Body of pancreas (tissue), 4 donors: ENCODE results near the gene EGFLAM. TPM values are rescaled to one million over a fixed set of nuclear protein-coding genes. Genes with fewer than 3 reads are reported as not detected.

Experiments used
- ATAC-seq: fragments of 150-250 bp; one replicate; pipeline ENCODE4 v1.9.1; 2016
- DNase-seq, 4 donors: peaks; one replicate each; pipeline ENCODE4 v3.0.0-alpha.2; 2019
- H3K27ac ChIP-seq, 4 donors: fragments of 200-600 bp; sonication (generic); 1 replicate in 3 of 4; 2 replicates in 1 of 4; pipeline versions ENCODE4 v1.5.1 to v1.6.1; 2016 to 2019; ENCODE audit warnings: mild to moderate bottlenecking in 1 of 4, mixed read lengths in 1 of 4, moderate library complexity in 1 of 4
- H3K27me3 ChIP-seq, 2 donors: fragments of 200-600 bp; sonication (generic); one replicate each; pipeline ENCODE4 v1.6.0; 2016; ENCODE audit warnings: mild to moderate bottlenecking in 1 of 2
- H3K36me3 ChIP-seq, 2 donors: fragments of 200-600 bp; sonication (generic); replicated peaks in 1 of 2; 2 replicates each; pipeline ENCODE4 v1.5.1; 2016; ENCODE audit warnings: low read depth in 2 of 2; ENCODE audit not compliant: insufficient read depth in 1 of 2
- H3K4me1 ChIP-seq: fragments of 200-600 bp; sonication (generic); one replicate; pipeline ENCODE4 v1.6.0; 2016
- H3K4me3 ChIP-seq, 2 donors: fragments of 200-600 bp; sonication (generic); 1 replicate in 1 of 2; 2 replicates in 1 of 2; pipeline ENCODE4 v1.5.1; 2016 to 2019
- H3K9me3 ChIP-seq, 3 donors: fragments of 200-600 bp; sonication (generic); 1 replicate in 2 of 3; 2 replicates in 1 of 3; pipeline ENCODE4 v1.5.1; 2016
- POLR2A ChIP-seq, 3 donors: fragments of 450-650 bp; IDR thresholded peaks; one replicate each; pipeline ENCODE4 v1.6.1; 2016; ENCODE audit warnings: antibody characterized with exemption in 3 of 3, mild to moderate bottlenecking in 2 of 3
- WGBS, 2 donors: methylation state at CpG; one replicate each; pipeline ENCODE4 v1.1.5; 2017; 5-methylcytosine and 5-hydroxymethylcytosine counted together
- intact Hi-C: fragments of 100-400 bp; cut with DNase I; formaldehyde crosslinking; loops from one replicate; pipeline ENCODE4 v1.15.1; 2023
- total RNA-seq, 2 donors: library from RNA; depleted of rRNA; stranded (reverse); fragments of >200 nt; gene quantifications; one replicate each; pipeline ENCODE4 v1.1.0, GENCODE V29; 2016
- TF ChIP-seq, protein P1 (sequence below), 7 experiments: fragments of 450-650 bp in 4 of 7; fragments of 200-600 bp in 3 of 7; sonication (generic) in 3 of 7; IDR thresholded peaks; one replicate each; pipeline ENCODE4 v1.5.1; 2016 to 2019; ENCODE audit warnings: antibody characterized with exemption in 7 of 7

EGFLAM gene
- total RNA-seq, 2 donors from 2014 or later = 0.26 to 4.6 TPM

DNA sequence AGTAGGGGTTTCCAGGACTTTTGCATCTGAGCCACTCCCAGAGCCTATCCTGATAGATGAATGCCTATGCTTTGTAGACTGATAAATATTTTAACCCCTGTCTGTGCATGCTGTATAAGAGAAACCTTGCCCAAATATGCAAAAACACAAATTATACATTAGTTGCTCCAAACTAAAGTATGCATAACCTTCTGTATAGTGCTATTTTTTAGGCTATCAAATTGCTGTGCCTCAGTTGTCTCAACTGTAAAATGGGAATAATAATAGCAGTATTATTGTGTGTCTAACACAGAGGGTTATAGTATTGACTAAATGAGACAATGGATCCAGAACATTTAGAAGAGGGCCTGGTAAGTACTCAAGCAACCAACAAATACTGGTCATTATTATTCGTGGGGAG is 180.4 kb downstream of the EGFLAM start:
- H3K27ac ChIP-seq = no peak overlapping the region
- peaks cover 7% of the 10 kb centered on the region for H3K4me1 ChIP-seq
- intact Hi-C loops = no loop called here
- H3K4me3 ChIP-seq = no peak overlapping the region
- no peak for TF ChIP-seq POLR2A (IDR thresholded peaks at IDR 0.05)
- TF ChIP-seq, protein P1, sequence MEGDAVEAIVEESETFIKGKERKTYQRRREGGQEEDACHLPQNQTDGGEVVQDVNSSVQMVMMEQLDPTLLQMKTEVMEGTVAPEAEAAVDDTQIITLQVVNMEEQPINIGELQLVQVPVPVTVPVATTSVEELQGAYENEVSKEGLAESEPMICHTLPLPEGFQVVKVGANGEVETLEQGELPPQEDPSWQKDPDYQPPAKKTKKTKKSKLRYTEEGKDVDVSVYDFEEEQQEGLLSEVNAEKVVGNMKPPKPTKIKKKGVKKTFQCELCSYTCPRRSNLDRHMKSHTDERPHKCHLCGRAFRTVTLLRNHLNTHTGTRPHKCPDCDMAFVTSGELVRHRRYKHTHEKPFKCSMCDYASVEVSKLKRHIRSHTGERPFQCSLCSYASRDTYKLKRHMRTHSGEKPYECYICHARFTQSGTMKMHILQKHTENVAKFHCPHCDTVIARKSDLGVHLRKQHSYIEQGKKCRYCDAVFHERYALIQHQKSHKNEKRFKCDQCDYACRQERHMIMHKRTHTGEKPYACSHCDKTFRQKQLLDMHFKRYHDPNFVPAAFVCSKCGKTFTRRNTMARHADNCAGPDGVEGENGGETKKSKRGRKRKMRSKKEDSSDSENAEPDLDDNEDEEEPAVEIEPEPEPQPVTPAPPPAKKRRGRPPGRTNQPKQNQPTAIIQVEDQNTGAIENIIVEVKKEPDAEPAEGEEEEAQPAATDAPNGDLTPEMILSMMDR (IDR thresholded peaks at IDR 0.05) = no peak
- H3K9me3 ChIP-seq = no peaks in the 10 kb centered on the region
- no peaks in the 10 kb centered on the region for H3K27me3 ChIP-seq
- ATAC-seq (no peak), DNase-seq (no peak)
- 60 to 87% methylated on average over 1 of the region's 1 CpG for WGBS, 2 donors
- H3K36me3 ChIP-seq = no peaks in the 10 kb centered on the region

DNA sequence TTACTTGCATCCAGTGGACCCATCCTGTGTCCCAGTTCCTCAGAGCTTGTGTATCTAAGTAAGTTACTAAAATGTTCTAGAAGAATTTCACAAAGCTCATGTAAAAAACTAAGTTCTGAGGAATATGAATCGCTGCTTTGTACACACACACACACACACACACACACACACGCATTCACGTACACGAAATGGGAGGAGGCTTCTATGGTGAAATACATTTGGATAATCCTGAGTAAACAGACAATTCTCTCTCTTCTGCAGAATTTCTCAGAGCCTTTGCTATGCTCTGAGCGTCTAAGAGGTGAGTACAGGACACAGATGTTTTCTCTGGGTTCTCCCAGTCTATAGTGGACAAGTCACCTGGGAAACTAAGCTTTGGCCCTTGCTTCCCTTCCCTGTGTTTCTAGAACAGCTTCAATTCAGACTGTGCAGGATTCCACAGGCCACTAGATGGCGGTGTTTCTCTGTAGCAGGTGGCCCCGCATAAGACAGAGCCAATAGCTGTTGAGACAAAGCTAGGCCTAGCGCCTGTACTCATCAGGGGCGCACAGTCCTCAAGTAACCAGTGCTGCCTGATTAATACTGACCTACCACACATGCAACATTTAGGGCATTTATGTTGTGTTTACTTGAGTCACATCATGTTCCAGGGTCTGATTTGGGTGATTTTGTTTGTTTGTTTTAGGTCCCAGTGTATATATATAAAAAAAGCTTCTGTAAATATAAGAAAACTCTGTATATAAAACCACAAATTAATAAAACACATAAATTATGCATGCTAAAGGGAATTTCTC is 183.3 kb downstream of the EGFLAM start:
- TF ChIP-seq POLR2A (IDR thresholded peaks at IDR 0.05) = no peak
- TF ChIP-seq, protein P1 (IDR thresholded peaks at IDR 0.05) = peak; percentile 93 to 97 (median 97)
- ATAC-seq = peak; percentile 97
- intact Hi-C loops = loop anchor here (10.0 kb wide), 1 partner anchor 363 kb away; no protein-coding TSS in a partner anchor

DNA sequence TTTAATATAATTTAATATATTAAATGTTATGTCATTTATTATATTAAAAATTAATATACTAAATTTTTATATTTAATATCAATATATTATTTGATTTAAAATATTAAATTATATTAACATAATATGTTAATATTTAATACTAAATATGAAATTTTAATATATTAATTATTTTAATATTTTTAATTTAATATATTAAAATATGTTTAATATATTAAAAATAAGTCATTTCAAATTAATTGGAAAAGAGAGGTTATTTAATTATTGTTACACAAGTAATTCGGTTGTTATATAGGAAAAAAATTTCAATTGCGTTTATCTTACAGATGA is 183.9 kb downstream of the EGFLAM start:
- Histone ChIP-seq H3K4me3 (no peak overlapping the region), H3K27me3 (no peaks in the 10 kb centered on the region), H3K27ac (no peak overlapping the region), H3K9me3 (no peaks in the 10 kb centered on the region), H3K4me1 (peaks cover 14% of the 10 kb centered on the region), H3K36me3 (no peaks in the 10 kb centered on the region)
- intact Hi-C loops = loop anchor here (10.0 kb wide), 1 partner anchor 363 kb away; no protein-coding TSS in a partner anchor
- no peak for TF ChIP-seq POLR2A (IDR thresholded peaks at IDR 0.05)
- TF ChIP-seq, protein P1 (IDR thresholded peaks at IDR 0.05) = no peak
- 46 to 57% methylated on average over 2 of the region's 2 CpGs for WGBS, 2 donors
- ATAC-seq = no peak
- DNase-seq = no peak

More for the DNA sequence above, 183.3 kb downstream of the EGFLAM start:
- no peaks in the 10 kb centered on the region for H3K36me3 ChIP-seq
- H3K4me3 ChIP-seq = no peak overlapping the region
- no peak overlapping the region for H3K27ac ChIP-seq
- H3K27me3 ChIP-seq = no peaks in the 10 kb centered on the region
- H3K4me1 ChIP-seq = peaks cover 14% of the 10 kb centered on the region
- peak; percentile 92 to 95 (median 92) for DNase-seq
- whole genome bisulfite sequencing, 2 donors = 21 to 25% methylated on average over 9 of the region's 9 CpGs
- H3K9me3 ChIP-seq = no peaks in the 10 kb centered on the region

GRCh38 chr5:38443390-38443789 is 185.0 kb downstream of the EGFLAM start:
- no peak for TF ChIP-seq POLR2A (IDR thresholded peaks at IDR 0.05)
- TF ChIP-seq, protein P1 (IDR thresholded peaks at IDR 0.05) = no peak
- no peaks in the 10 kb centered on the region for H3K9me3 ChIP-seq
- H3K27me3 ChIP-seq = no peaks in the 10 kb centered on the region
- no peak overlapping the region for H3K4me3 ChIP-seq
- WGBS, 2 donors = 81 to 82% methylated on average over 7 of the region's 7 CpGs
- ATAC-seq = no peak
- no peaks in the 10 kb centered on the region for H3K36me3 ChIP-seq
- no peak for DNase-seq
- H3K4me1 ChIP-seq = peaks cover 14% of the 10 kb centered on the region
- intact Hi-C loops = loop anchor here (10.0 kb wide), 1 partner anchor 361 kb away; no protein-coding TSS in a partner anchor
- no peak overlapping the region for H3K27ac ChIP-seq
